Hindlimb muscle (tissue), 1 donor: ENCODE measurements around the gene TMEM217. TPM values are rescaled to one million over a fixed set of nuclear protein-coding genes. Genes with fewer than 3 reads are reported as not detected.

Source experiments
- DNase-seq: peaks from one replicate; pipeline ENCODE4 v3.0.0-alpha.2; 2013
- polyA plus RNA-seq: library from polyadenylated mRNA; unstranded; fragments of 120-200 nt; gene quantifications from one replicate; pipeline ENCODE4 v1.2.1, GENCODE V29; 2013; ENCODE audit not compliant: insufficient read length

The TMEM217 gene
- polyA plus RNA-seq, 1 donor = 0.72 TPM

DNA sequence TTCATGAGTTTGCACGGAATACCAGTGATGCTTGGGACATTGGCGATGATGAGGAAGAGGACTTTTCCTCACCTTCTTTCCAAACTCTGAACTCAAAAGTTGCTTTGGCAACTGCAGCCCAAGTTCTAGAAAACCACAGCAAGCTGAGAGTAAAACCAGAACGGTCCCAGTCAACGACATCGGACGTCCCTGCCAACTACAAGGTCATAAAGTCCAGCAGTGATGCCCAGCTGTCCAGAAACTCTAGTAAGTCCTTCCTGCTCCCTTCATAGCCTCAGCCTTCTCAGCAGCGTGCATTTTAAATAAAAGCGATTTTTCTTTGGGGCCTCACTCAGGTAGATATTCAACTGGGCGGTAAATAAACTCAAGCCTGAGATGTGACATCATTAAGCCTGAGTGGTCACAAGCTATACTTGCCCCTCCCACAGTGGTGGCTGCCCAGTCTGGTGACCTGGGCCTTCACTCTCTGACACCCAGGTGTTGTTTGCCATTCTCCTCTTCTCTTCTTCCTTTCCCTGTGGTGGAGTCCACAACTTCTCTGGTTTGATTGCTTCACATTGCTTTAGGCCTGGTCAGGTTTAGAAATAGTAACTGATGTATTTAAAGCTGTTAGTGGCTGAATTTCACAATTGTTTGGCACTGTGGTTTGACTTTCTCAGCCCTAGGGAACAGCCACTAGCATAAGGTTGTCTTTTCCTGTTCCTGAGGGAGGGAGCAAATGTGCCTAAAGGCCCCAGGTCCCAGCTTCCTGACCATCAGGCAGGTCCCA is 21.6 kb upstream of the TMEM217 start:
- DNase-seq = no peak

DNA sequence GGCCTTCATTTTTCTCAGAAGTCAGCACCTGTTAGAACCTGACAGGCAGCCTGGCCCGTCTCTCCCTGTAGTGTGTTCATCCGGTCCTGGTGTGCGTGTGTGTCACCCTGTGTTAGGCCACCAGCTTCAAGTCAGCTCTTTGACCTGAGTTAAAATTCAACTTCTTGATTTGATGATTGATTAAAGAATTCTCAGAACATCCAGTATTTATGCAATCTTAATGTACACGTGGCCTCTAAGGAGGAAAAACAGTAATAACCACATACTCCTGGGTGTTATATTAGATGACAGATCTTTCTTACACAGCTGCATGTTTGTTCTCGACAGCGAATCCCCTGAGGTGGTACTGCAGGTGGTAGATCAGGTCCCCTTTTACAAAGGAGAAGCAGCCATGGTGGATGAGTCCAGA is 19.1 kb upstream of the TMEM217 start:
- no peak for DNase-seq

DNA sequence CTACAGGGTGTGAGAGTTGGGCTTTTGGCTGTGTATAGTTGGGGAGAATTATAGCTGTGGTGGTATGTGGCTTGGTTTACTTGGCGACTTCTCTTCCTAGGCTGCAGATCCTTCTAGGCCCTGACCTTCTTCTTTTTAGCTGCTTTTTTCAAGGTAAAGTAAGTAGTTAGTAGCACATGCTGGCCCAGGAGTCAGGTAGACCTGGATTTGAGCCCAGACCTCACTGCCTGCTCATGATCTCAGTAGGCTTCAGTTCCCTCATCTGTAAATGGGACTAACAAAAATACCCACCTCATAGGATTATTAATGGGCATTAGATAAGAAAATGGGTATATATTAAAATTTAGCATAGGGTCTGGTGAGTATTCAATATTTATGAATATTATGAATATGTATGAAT is 17.4 kb upstream of the TMEM217 start:
- no peak for DNase-seq

DNA sequence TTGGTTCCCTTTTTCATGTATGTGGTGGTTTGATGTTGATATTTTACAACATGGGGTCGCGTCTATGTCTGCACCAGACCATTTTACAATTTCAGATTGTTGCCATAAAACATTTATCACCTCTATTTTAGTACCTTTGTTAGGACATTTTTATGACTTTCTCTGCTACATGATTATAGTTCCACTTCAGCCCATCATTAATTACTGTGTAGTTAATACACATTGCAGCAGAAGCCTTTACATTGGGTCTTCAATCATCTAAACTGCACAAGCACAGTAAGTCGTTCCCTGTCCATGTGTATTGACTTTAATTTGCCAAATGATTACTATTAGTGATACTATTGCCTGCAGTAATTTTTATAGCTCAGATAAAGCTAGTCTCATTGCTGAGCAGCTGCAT is 15.7 kb upstream of the TMEM217 start:
- DNase-seq = no peak

DNA sequence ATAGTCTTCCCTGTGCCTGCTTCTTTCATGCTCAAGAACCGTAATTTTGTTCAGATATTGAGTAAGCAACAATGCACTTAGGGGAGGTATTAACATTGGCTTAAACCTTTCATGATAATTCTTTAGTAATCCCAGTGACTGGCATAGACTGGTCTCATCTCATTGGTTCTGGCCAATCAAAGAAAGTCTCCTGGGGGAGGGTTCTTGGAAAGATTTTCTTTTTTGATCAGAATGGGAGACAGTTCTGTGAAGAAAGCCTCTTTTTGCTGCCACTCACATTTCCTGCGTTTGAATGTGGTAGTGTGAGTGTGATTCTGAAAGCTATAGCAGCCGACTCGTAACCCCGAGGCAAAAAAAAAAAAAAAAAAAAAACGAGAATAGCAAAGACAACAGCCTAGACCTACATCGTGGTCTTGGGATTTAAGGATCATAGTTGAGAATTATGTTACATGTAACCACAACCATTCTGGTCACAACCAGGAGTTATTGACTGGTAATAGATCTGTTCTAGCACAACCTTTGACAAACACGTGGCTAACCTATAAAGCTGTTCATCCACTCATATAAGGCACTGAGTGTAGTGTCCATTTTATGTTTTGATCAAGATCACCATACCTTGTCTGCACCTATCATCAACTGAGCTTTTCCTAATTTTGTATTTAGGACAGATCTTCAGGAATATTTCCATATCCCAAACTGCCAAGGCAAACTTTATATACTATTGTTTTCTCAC is 15.1 kb upstream of the TMEM217 start:
- DNase-seq = no peak

DNA sequence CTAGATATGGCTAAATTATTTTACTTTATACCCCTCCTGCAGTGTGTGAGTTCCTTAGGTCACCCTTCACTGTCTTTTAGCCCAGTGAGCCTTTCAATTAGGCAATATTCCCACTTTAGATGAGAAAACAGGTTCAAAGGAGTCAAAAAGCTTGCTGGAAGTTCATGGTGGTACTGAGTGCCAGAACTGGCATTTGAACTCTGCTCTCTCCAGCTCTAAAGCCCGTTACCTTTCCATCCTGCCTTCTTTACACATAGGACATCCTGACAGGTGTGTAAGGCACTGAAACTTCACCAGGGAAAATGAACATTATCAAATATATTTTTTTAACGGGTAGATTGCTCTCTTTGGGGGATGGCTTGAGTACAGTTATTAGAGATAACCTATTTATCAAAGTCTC is 11.2 kb upstream of the TMEM217 start:
- no peak for DNase-seq

DNA sequence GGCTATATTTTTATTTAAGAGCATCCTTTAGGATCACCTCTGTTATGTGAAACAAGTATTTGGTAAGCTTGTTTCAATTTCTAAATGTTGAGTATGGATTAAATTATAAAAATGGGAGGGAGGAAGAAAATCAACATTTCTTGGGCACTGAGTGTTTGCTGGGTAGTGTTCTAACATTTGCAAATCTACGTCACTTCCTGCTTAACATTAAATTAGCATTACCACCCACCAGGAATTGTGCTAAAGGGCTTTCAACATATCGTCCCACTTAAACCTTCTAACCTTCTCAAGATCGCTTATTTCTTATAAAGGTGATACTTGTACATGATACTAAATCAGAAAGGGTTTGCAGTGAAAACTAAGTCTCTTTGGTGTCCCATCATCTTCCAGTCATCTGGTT is 7.9 kb upstream of the TMEM217 start:
- no peak for DNase-seq

DNA sequence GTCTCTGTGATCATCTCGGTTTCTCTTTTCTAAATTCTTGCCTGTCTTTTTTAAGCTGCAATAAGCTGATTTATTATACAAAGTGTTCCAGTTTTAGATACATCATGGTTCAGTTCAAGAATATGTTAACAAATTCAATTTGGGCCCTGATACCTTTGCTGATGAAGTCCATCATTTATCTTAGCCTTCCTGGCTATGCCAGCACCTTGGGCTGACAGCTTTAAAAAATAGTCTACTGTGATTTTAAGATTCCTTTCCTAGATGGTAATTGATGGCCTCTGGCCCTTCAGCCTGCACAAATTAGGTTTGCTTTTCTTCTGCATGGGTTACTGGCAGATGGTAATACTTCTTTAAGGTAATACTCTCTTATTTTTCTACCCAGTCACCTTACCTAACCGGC is 7.1 kb upstream of the TMEM217 start:
- no peak for DNase-seq

DNA sequence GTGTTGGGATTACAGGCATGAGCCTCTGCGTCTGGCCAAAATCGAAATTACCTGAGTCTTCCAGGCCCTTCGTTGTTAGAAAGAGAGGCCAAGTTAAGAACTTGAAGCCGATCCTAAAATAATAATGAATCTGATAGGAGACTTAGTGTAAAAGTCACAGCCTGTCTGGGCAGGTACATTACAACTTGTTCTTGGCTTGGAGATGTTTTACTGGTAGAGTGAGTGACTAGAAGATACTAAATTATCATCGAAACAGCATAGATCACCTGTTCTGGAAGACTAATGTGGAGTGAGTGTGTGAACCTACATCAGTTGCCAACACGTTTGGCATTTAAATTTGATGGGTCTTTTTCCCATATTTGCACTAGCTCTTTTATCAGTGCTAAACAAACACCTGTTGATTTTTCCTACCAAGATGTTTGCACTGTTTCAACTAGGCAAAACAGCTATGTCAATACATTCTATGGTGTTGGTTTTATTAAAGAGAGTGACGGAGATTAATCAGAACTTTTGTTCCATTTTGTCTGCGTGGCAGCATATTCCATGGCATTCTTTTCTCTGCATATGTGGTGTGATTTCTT is 4.6 kb upstream of the TMEM217 start:
- DNase-seq = no peak

DNA sequence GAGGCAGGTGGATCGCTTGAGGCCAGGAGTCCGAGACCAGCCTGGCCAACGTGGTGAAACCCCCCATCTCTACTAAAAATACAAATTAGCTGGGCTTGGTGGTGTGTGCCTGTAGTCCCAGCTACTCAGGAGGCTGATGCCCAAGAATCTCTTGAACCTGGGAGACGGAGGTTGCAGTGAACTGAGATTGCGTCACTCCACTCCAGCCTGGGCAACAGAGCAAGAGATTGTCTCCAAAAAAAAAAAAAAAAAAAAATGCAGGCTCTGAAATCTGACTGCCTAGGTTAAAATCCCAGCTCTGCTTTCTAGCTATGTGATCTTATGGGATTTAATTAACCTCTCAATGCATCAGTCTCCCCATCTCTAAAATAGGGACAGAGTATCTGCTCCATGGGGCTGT is 3.3 kb upstream of the TMEM217 start:
- no peak for DNase-seq

DNA sequence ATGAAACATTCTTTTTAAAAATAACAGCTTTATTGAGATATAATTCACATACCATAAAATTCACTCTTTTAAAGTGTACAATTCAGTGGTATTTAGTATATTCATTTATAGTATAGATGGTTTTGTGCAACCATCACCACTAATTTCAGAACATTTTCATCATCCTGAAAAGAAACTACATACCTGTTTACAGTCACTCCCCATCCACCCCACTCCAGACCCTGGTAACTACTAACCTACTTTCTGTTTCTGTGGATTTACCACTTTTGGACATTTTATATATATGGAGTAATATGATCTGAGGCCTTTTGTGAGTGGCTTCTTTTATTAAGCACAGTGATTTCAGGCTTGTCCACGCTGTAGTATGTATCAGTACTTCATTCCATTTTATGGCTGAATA is 2.5 kb upstream of the TMEM217 start:
- DNase-seq = no peak

DNA sequence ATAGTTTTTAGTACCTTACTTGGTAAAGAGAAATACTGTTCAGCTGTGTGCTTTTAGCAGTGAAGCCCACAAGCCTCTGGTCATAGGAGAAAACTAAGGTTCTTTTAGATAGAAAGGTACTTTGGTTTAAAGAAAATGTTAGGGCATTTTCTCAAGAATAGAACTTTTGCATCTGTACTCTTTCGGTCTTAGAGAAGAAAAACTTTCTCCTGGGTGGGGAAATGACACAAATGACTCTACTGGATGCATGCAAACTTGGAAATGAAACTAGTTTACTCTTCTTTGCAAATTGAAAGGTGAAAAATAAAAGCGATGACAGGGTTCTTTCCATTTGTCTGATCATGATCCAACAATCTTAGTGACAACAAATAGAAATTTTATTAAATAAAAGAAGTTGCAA is 2.1 kb upstream of the TMEM217 start:
- no peak for DNase-seq

DNA sequence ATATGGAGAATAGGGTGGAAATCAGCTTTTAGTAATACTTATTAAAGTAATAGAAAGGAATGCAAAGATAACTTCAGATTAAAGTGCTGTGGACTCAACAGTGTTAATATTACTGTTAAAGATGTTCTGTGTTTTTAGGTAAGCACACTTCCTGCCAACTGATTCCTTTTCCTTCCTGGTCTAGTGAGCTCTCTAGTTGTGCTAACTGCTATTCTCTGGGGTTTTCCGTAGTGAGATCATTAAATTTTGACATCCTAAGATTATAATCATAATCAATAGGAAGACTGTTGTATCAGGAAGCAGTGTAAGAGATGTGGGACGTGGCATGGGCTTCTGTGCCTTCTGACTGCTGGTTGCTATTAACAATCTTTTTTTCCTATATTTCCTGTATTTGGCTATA is 1.2 kb upstream of the TMEM217 start:
- DNase-seq = no peak

DNA sequence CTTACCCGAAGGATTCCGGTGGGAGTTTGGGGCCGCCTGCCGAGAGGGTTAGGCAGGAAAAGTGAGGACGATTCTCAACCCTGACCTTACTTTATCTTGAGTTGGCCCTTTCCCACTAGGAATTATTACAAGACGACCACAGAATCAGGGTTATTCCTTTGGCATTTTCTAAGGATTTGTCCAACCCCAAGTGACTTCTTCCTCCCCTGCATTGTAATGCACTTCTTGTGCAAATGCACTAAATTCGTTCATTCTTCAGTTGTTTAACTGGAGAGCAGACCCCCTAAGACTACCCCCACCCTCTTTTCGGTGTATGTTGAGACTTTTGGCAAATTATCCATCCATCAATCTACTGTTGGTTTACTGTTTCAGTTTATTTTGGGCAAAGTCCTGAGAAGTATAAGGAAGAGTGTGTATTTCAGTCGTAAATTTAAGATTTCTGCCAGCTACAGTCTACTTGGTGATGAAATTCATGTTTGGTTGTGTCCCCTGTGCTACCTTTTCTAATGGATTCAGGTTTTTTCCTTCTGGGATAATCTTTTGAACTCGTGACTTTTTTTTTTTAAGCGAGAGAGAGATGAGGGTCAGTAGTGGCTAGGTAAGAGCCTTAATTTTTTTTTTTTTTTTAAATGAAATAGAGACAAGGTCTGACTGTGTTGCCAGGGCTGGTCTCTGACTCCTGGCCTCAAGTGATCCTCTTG is 611 bp upstream of the TMEM217 start:
- DNase-seq = no peak

DNA sequence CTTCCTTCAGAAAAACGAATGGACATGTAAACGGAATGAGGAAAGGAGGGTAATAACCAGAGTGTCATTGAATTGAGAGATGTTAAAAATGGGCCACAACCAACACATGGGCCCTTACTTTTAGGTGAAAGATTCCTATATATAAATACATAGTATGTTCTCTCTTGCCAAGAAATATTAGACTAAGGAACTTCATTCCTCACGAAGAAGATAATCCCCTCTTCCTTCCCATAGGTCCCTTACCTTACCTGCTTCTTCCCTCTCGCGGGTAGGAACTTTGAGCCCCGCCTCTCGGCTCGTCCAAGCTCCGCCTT is 667 bp downstream of the TMEM217 start:
- DNase-seq = no peak

DNA sequence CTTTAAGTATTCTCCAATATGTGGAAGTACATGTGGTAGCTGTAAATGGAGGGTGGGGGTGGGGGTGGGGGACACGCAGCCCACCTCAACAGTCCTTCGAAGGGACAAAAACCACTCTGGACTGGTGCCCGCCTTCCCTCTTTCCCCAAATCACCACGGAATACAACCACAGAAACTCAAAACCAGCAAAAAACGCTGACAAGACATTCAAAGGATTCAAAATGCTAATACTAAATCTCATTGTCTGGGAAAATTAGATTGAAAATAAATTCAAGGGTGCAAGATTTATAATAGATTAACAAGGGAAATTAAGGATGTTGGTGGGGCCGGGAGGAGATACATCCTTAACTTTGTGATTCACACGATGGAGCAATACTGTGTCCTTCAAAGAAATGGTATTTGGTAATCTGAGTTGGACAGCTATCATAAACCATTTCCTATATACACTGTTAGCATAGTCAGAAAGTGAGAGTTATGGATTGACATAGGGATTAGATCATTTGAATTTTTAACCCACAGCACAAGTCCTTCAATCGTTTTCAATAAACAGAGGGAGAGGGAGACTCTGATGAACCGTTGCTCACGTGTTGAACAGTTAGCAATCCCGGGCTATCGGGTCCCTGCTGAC is 1.1 kb downstream of the TMEM217 start:
- no peak for DNase-seq

DNA sequence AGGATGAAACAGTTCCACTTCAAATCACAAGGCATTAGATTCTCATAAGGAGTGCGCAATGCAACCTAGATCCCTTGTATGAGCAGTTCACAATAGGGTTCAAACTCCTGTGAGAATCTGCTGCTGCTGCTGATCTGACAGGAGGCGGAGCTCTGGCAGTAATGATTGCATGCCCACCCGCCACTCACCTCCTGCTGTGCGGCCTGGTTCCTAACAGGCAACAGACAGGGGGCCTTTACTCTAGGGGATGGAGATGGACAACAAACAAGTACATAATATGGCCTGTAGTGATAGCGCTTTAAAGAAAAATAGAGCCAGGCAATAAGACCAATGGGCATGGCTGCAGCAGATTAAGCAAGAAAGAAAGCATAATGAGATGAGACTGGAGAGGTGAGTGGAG is 3.1 kb downstream of the TMEM217 start:
- no peak for DNase-seq

DNA sequence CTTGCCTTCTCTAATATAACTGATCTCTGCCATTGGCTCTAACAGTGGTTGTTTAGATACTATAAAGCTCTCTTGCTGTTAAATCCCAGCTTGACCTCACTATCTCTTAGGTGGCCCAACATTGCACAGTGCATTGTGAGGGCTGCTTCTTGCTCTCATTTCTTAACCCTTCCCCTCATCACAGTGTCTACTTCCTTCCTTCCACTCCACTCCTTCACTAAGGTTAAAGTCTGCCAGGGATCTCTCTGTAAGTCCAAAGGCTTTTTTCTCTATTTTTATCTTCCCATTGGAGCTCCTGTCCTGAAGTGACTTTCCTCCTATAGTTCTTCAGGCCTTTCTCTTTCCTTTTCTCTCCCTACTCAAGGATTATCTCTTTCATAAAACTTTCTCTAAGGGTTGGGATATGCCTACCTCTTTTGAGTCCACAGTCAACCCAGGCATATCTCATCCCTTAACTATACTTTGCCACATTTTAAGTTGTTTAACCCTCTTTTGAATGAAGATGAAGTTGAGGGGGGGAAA is 4.4 kb downstream of the TMEM217 start:
- DNase-seq = no peak

DNA sequence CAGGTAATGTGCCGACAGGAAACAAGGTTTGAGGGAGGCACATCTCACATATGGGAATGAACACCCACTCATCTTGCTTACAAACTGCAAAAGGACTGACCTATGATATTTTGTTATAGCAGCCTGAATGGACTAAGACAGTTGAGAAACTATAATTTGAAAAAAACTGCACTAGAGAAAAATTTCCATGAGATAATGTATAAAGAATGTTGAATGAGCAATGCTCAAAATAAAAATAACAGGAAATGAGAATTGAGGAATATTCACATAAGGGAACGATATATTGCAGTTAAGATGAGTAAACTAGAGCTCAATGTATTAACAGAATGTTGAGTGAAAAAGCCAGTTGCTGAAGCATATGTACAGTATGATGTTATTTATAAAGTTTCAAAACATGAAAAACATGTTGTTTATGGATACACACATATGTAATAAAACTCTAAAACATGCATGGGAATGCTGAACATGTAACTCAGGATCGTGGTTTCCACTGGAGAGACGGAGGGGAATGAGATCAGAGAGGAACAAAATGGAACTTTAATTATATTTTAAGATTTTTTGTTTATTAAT is 6.6 kb downstream of the TMEM217 start:
- no peak for DNase-seq

DNA sequence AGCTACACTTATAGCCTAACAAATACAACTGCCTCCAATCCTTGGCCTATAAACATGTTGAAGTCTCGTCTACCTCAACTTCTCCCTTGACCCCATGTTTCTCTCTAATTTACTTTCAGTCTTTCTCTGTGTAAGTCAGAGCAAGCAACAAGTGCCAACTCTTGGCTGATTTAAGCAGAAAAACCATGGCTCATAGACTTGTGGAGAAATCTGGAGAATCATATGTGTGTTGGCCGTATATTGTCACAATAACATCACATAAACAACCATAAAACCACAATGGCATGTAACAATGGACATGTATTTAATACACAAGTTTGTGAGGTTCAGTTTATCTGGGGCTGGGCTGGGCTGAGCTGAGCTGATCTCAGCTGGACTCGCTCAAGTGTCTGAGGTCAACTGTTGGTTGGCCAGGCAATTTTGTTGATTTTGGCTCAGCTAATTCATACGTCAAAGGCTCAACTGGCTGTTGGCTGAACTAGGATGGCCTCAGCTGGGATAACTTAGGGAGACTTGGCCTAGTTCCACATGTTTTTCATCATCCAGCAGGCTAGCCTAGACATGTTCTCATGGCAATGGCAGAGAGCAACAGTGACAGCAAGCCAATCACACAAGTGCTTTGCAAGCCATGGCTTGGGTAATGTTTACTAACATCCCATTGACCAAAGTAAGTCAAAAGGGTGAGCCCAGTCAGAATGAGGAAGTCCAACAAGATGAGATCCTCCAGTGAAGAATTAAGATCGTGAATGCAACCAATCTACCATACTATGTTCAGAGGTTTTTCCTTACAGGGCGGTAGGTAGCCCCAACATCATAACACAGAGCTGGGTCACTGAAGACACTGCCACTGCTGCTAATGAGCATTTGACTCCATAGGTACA is 13.3 kb downstream of the TMEM217 start:
- DNase-seq = peak; percentile 92

DNA sequence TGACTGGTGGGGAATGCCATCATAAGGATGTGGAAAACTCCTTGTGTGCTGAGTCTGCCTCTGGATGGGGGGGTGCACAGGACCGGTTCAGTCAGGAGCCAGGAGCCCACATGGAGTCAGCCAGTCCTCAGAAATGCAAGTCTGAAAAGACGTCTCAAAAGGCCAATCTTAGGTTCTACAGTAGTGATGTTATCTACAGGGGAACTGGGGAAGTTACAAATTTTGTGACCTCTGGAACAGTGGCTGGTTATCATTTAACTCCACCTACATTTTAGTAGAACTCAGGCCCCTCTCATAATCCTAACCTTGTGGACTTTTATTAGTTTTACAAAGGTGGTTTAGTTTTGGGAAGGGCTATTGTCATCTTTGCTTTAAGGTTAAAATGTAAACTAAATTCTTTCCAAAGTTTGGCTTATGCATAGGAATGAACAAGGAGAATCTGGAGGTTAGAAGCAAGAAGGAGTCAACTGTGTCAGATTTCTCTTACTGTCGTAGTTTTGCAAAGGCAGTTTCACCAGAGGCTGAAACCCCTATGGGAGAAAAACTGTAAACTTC is 14.1 kb downstream of the TMEM217 start:
- DNase-seq = no peak
